Endothelial cell of umbilical vein (primary cell): ENCODE measurements around the gene TMUB2. TPM values are rescaled to one million over a fixed set of nuclear protein-coding genes. Genes with fewer than 3 reads are reported as not detected.

Experiments used
- BruUV-seq: library from RNA; stranded (reverse); fragments of 400-500 nt; replicated peaks from 2 replicates; lab custom pipeline; 2021; lab: Mats Ljungman, UMichigan
- CTCF ChIA-PET: fragments of 300-600, 350-600 bp; sonication (Branson Sonifier 250); formaldehyde crosslinking; loops from one replicate; lab custom pipeline; 2021; ENCODE audit warnings: antibody characterized with exemption, inconsistent platforms; lab: Charles Lee
- POLR2A ChIA-PET: fragments of 300-600, 350-600 bp; sonication (Branson Sonifier 250); formaldehyde crosslinking; loops from one replicate; lab custom pipeline; 2021; ENCODE audit warnings: antibody characterized with exemption, inconsistent platforms; lab: Charles Lee
- DNase-seq: peaks from one replicate; pipeline ENCODE4 v3.0.0-alpha.2; 2011; ENCODE audit warnings: low read depth, low spot score
- FAIRE-seq: peaks from 2 replicates; lab custom pipeline; 2011; peaks lifted over from hg19 to GRCh38; lab: Jason Lieb, UNC
- H2AFZ ChIP-seq: 2 replicates; pipeline ENCODE4 v1.6.0; 2012; ENCODE audit warnings: low read depth, low read length, control low read depth, inconsistent platforms
- H3K27ac ChIP-seq: 2 replicates; pipeline ENCODE4 v1.5.1; 2011; ENCODE audit warnings: low read depth, mild to moderate bottlenecking, control low read depth, low read length, moderate library complexity; ENCODE audit not compliant: insufficient read depth
- H3K27me3 ChIP-seq, 2 experiments: 2 replicates each; pipeline versions ENCODE4 v1.6.0 to v1.6.1; 2011; ENCODE audit warnings: low read length in 2 of 2, mixed read lengths in 1 of 2; ENCODE audit not compliant: control insufficient read depth in 2 of 2, insufficient read depth in 2 of 2
- H3K36me3 ChIP-seq, 2 experiments: 2 replicates in 1 of 2; 3 replicates in 1 of 2; pipeline ENCODE4 v1.5.1; 2011; ENCODE audit warnings: low read length in 2 of 2, mild to moderate bottlenecking in 1 of 2, moderate library complexity in 1 of 2; ENCODE audit not compliant: control insufficient read depth in 2 of 2, insufficient read depth in 2 of 2; ENCODE audit errors: extremely low read depth in 1 of 2
- H3K4me1 ChIP-seq: 3 replicates; pipeline ENCODE4 v1.5.1; 2011; ENCODE audit warnings: mild to moderate bottlenecking, low read length; ENCODE audit not compliant: control insufficient read depth, insufficient read depth; ENCODE audit errors: extremely low read depth
- H3K4me2 ChIP-seq: 2 replicates; pipeline ENCODE4 v1.6.1; 2011; ENCODE audit warnings: low read length, control low read depth, mixed read lengths; ENCODE audit not compliant: insufficient read depth
- H3K4me3 ChIP-seq, 3 experiments: fragments of 200-600 bp in 1 of 3; sonication (generic), shearing (Covaris generic) in 1 of 3; replicated peaks in 1 of 3; 2 replicates each; pipeline ENCODE4 v1.5.1; 2011 to 2016; ENCODE audit warnings: control low read depth in 3 of 3, low read length in 3 of 3, mild to moderate bottlenecking in 2 of 3, inconsistent platforms in 1 of 3, low read depth in 1 of 3, moderate library complexity in 1 of 3; ENCODE audit not compliant: insufficient read depth in 1 of 3
- H3K79me2 ChIP-seq: 2 replicates; pipeline ENCODE4 v1.6.0; 2012; ENCODE audit warnings: low read length, inconsistent platforms; ENCODE audit not compliant: control insufficient read depth, insufficient read depth
- H3K9ac ChIP-seq: replicated peaks from 2 replicates; pipeline ENCODE3; 2011; ENCODE audit warnings: low read length, control low read depth; ENCODE audit not compliant: insufficient read depth; ENCODE audit errors: extremely low read depth
- H3K9me1 ChIP-seq: replicated peaks from 3 replicates; pipeline ENCODE4 v1.6.0; 2011; ENCODE audit warnings: mild to moderate bottlenecking, low read length; ENCODE audit not compliant: control insufficient read depth, insufficient read depth; ENCODE audit errors: extremely low read depth
- H3K9me3 ChIP-seq: replicated peaks from 2 replicates; pipeline ENCODE4 v1.5.1; 2012; ENCODE audit warnings: low read length, inconsistent platforms; ENCODE audit not compliant: control insufficient read depth, insufficient read depth
- H4K20me1 ChIP-seq: replicated peaks from 2 replicates; pipeline ENCODE3; 2011; ENCODE audit warnings: mild to moderate bottlenecking, low read length; ENCODE audit not compliant: control insufficient read depth, insufficient read depth; ENCODE audit errors: extremely low read depth
- EZH2 ChIP-seq: IDR thresholded peaks from 2 replicates; pipeline ENCODE4 v1.6.1; 2012; ENCODE audit warnings: borderline replicate concordance, low read depth, mild to moderate bottlenecking, moderate library complexity, low read length, inconsistent platforms; ENCODE audit not compliant: severe bottlenecking
- FOS ChIP-seq: IDR thresholded peaks from 2 replicates; pipeline ENCODE4 v1.6.1; 2011; ENCODE audit warnings: mild to moderate bottlenecking, low read length, moderate library complexity, borderline replicate concordance; ENCODE audit not compliant: insufficient read depth
- GATA2 ChIP-seq: IDR thresholded peaks from 2 replicates; pipeline ENCODE4 v1.7.0; 2011; ENCODE audit warnings: low read depth, mild to moderate bottlenecking, moderate library complexity, mixed read lengths, low read length; ENCODE audit not compliant: insufficient read length, insufficient read depth
- JUN ChIP-seq: IDR thresholded peaks from 2 replicates; pipeline ENCODE4 v1.6.1; 2011; ENCODE audit warnings: borderline replicate concordance, low read depth; ENCODE audit not compliant: insufficient read length, insufficient read depth
- MYC ChIP-seq: IDR thresholded peaks from one replicate; pipeline ENCODE4 v1.6.1; 2011; ENCODE audit warnings: mild to moderate bottlenecking, low read depth, low read length
- POLR2A ChIP-seq: IDR thresholded peaks from 2 replicates; pipeline ENCODE4 v1.6.1; 2012; ENCODE audit warnings: low read depth, mild to moderate bottlenecking, control low read depth, low read length
- POLR2AphosphoS5 ChIP-seq: IDR thresholded peaks from 2 replicates; pipeline ENCODE4 v1.6.1; 2012; ENCODE audit warnings: low read depth, mild to moderate bottlenecking, control low read depth, low read length, moderate library complexity; ENCODE audit not compliant: insufficient read depth
- dilution Hi-C: fragments of 300-500 bp; cut with MboI; formaldehyde crosslinking; loops from one replicate; pipeline ENCODE4 v1.15.0; 2019; ENCODE audit warnings: low sequenced_read_pairs; ENCODE audit not compliant: extremely low pct_ligation_motif_present
- intact Hi-C: fragments of 100-400 bp; cut with micrococcal nuclease; formaldehyde crosslinking; loops from one replicate; pipeline ENCODE4 v1.10.0; 2022
- polyA plus RNA-seq, 4 experiments: library from polyadenylated mRNA; depleted of rRNA in 3 of 4; stranded (reverse) in 3 of 4; unstranded in 1 of 4; fragments of >200 nt; gene quantifications; 2 replicates each; pipeline versions ENCODE4 v1.2.1 to v1.2.3, GENCODE V29; 2011 to 2012; ENCODE audit warnings: missing spikeins in 1 of 4
- total RNA-seq: library from RNA; stranded (reverse); gene quantifications from 2 replicates; pipeline ENCODE4 v1.2.3, GENCODE V29; 2021
- TF ChIP-seq, protein P1 (sequence below): IDR thresholded peaks from 2 replicates; pipeline ENCODE4 v1.6.1; 2011; ENCODE audit not compliant: insufficient read depth, insufficient read length
- TF ChIP-seq, protein P2 (sequence below), 2 donors: IDR thresholded peaks; 1 replicate in 1 of 2; 2 replicates in 1 of 2; pipeline ENCODE4 v1.5.1; 2011; ENCODE audit warnings: low read length in 2 of 2, mild to moderate bottlenecking in 2 of 2, moderate library complexity in 2 of 2, control low read depth in 1 of 2, inconsistent platforms in 1 of 2, low read depth in 1 of 2; ENCODE audit not compliant: insufficient read depth in 1 of 2; ENCODE audit errors: extremely low read depth in 1 of 2

TMUB2 gene
- total and polyA plus RNA-seq, 2 donors (not counting 3 experiments of a cell fraction or from before 2014, with no cell fraction given): 43.6 to 72.5 TPM

DNA sequence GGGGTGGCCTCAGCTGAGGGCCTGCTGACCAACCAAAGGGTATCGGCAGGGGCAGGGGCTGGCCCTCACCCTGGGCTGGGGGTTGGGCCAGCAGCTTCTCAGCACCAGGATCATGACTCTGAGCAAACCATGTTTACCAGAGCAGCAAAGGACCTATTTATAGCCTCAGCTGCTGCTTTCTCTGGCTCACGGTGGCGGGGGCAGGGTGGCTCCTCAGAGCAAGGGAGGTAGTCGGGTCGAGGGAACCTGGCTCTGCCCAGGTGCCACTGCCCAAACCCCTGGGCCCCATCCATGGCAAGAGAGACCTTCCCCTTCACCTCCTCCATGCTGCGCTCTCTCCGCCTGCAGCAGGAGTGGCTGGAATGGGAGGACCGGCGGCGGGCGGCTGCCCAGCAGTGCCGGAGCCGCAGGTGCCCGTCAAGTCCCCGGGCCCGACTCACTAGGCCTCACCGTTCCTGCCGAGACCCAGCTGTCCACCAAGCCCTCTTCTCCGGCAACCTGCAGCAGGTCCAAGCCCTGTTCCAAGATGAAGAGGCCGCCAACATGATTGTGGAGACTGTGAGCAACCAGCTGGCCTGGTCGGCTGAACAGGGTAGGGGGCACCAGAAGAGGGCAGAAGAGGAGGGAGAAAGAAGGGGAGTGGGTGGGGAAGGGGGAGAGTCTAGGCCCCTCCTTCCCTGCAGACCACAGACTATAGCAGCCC lies 16.1 kb upstream of the TMUB2 start, which contains the start of gene ASB16:
ASB16 (plus strand) TSS at position 206 of the 703 bp plus-strand sequence; CDS start at position 292, 86 bp downstream.
- intact Hi-C loops (no loop called here), dilution Hi-C loops (no loop called here)
- no peaks in the 10 kb centered on the region for H3K79me2 ChIP-seq
- no peaks in the 10 kb centered on the region for H3K4me1 ChIP-seq
- H3K4me2 ChIP-seq: no peak within 1 kb of the TSS
- ChIA-PET CTCF (interaction anchor here (3.9 kb wide), 1 partner anchor 227 kb away, joined by 69 read pairs; the partner anchor contains the start of gene PPY), POLR2A (no interaction called here)
- no peak for DNase-seq
- no peaks in the 10 kb centered on the region for H4K20me1 ChIP-seq
- TF ChIP-seq GATA2: no peak
- TF ChIP-seq JUN: no peak
- TF ChIP-seq FOS: no peak
- no peaks in the 10 kb centered on the region for H3K27me3 ChIP-seq
- H3K9ac ChIP-seq: no peak within 1 kb of the TSS
- no peaks in the 10 kb centered on the region for H3K9me1 ChIP-seq
- no peak within 1 kb of the TSS for H3K27ac ChIP-seq
- H2AFZ ChIP-seq: no peak within 1 kb of the TSS
- no TSS peak for BruUV-seq
- no peaks in the 10 kb centered on the region for H3K9me3 ChIP-seq
- no peaks in the 10 kb centered on the region for H3K36me3 ChIP-seq
- H3K4me3 ChIP-seq: no peak within 1 kb of the TSS
- no peak for FAIRE-seq

DNA sequence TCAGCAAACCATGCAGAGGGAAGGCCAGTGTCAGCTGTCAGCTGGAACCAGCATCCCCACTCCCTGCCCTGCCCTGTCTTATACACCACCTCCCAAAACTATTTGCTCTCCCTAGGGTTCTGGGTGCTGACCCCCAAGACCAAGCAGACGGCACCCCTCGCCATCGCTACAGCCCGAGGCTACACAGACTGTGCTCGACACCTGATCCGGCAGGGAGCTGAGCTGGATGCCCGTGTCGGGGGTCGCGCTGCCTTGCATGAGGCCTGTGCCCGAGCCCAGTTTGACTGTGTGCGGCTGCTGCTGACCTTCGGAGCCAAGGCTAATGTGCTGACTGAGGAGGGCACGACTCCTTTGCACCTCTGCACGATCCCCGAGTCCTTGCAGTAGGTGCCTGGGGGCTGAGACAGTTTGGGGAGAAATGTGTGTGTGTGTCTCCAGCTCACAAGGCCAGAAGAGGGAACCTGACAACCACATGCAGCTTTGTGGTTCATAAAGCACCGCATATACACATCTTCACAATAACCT lies 14.8 kb upstream of the TMUB2 start:
- intact Hi-C loops: no loop called here
- no peak for FAIRE-seq
- POLR2A ChIA-PET: no interaction called here

More for the DNA sequence above, 14.8 kb upstream of the TMUB2 start:
- BruUV-seq: no TSS peak
- CTCF ChIA-PET: interaction anchor here (1.0 to 1.7 kb wide), 3 partner anchors 14 to 159 kb away, joined by 3 to 6 read pairs (median 4); partner anchors contain the start of gene TMUB2
- no peaks in the 10 kb centered on the region for H3K9me3 ChIP-seq
- H2AFZ ChIP-seq: no peak overlapping the region
- TF ChIP-seq EZH2 (no peak), MYC (no peak), FOS (no peak), GATA2 (no peak), POLR2AphosphoS5 (no peak), JUN (no peak), POLR2A (no peak)
- TF ChIP-seq, protein P1, sequence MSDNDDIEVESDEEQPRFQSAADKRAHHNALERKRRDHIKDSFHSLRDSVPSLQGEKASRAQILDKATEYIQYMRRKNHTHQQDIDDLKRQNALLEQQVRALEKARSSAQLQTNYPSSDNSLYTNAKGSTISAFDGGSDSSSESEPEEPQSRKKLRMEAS: no peak
- TF ChIP-seq, protein P2, sequence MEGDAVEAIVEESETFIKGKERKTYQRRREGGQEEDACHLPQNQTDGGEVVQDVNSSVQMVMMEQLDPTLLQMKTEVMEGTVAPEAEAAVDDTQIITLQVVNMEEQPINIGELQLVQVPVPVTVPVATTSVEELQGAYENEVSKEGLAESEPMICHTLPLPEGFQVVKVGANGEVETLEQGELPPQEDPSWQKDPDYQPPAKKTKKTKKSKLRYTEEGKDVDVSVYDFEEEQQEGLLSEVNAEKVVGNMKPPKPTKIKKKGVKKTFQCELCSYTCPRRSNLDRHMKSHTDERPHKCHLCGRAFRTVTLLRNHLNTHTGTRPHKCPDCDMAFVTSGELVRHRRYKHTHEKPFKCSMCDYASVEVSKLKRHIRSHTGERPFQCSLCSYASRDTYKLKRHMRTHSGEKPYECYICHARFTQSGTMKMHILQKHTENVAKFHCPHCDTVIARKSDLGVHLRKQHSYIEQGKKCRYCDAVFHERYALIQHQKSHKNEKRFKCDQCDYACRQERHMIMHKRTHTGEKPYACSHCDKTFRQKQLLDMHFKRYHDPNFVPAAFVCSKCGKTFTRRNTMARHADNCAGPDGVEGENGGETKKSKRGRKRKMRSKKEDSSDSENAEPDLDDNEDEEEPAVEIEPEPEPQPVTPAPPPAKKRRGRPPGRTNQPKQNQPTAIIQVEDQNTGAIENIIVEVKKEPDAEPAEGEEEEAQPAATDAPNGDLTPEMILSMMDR (IDR thresholded peaks at IDR 0.05; ENCODE audit: extremely low read depth in 1 of 2, insufficient read depth in 1 of 2, low read depth in 1 of 2, low read length in 2 of 2): no peak
- no peaks in the 10 kb centered on the region for H3K79me2 ChIP-seq
- H3K27ac ChIP-seq: no peak overlapping the region
- H3K36me3 ChIP-seq: peaks cover 0 to 5% of the 10 kb centered on the region in 2 experiments
- no peak overlapping the region for H3K4me3 ChIP-seq
- H3K4me2 ChIP-seq: no peak overlapping the region
- H4K20me1 ChIP-seq: no peaks in the 10 kb centered on the region
- dilution Hi-C loops: no loop called here
- no peaks in the 10 kb centered on the region for H3K9me1 ChIP-seq
- H3K27me3 ChIP-seq: no peaks in the 10 kb centered on the region
- no peak overlapping the region for H3K9ac ChIP-seq
- no peak for DNase-seq
- no peaks in the 10 kb centered on the region for H3K4me1 ChIP-seq
